Fibroblast of pulmonary artery (primary cell): ENCODE measurements around the gene BCCIP.

Experiments
- DNase-seq: peaks from one replicate; pipeline ENCODE4 v3.0.0-alpha.2; 2010; ENCODE audit warnings: low read depth
- H3K4me3 ChIP-seq: replicated peaks from 2 replicates; pipeline ENCODE4 v1.5.1; 2011; ENCODE audit warnings: low read depth, mild to moderate bottlenecking, control low read depth, low read length, moderate library complexity
- TF ChIP-seq, protein P1 (sequence below): IDR thresholded peaks from 2 replicates; pipeline ENCODE4 v1.5.1; 2011; ENCODE audit warnings: mild to moderate bottlenecking, control low read depth, low read length, inconsistent platforms; ENCODE audit errors: missing control alignments

Gene BCCIP

DNA sequence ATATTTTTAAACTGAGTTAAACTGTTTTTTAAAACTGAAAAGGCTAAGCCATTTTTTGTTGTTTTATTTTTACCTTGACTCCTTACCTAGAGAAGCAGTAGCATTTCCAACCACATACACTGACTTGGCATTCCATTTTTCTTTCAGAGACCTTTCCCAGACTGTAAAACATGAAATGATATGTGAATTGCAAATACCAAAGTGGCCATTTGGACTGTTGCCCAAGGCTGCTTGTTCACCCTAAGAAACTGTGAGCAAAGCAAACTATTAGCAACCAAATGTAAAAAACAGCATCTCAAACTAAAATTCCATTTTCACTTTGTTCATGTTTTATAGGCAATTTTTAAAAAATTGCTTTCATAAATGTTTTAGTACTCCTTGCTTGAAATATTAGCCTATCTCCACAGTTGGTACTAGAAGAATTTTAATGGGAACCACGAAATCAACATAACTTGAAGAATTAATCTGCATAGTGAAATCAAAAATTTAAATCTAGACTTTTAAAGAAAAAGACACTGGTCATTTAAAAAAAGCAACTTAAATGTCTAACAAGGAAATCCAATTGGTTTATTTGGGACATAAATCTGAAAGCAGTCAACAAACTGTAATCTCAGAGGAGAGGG lies 11.1 kb upstream of the BCCIP start:
- TF ChIP-seq, protein P1, sequence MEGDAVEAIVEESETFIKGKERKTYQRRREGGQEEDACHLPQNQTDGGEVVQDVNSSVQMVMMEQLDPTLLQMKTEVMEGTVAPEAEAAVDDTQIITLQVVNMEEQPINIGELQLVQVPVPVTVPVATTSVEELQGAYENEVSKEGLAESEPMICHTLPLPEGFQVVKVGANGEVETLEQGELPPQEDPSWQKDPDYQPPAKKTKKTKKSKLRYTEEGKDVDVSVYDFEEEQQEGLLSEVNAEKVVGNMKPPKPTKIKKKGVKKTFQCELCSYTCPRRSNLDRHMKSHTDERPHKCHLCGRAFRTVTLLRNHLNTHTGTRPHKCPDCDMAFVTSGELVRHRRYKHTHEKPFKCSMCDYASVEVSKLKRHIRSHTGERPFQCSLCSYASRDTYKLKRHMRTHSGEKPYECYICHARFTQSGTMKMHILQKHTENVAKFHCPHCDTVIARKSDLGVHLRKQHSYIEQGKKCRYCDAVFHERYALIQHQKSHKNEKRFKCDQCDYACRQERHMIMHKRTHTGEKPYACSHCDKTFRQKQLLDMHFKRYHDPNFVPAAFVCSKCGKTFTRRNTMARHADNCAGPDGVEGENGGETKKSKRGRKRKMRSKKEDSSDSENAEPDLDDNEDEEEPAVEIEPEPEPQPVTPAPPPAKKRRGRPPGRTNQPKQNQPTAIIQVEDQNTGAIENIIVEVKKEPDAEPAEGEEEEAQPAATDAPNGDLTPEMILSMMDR, result no peak
- no peak overlapping the region for H3K4me3 ChIP-seq
- peak; percentile 43 for DNase-seq

- no peak overlapping the region for H3K4me3 ChIP-seq
- TF ChIP-seq, protein P1, result no peak
- no peak for DNase-seq
Measured at GRCh38 chr10:125815764-125816163, 7.6 kb upstream of the BCCIP start.

DNA sequence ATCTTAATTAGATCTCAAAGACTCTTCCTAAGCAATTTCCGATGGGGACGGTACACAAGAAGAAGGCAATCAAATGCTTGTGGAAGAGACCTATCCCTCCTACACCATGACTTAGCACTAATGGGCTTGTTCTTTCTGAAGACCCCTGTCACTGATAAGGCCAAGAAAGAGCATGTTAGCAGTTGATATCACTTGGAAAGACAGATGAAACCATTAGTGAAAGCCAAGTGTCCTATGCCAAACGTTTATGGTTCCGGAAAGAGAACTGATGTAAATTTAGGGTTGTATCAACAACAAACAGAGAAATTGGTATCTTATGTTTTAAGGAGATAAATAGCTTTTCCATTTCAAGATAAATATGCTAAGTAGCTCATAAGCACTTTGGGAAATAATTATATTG lies 6.8 kb upstream of the BCCIP start:
- no peak overlapping the region for H3K4me3 ChIP-seq
- TF ChIP-seq, protein P1, result no peak

GRCh38 chr10:125817337-125817946 lies 5.9 kb upstream of the BCCIP start:
- no peak for DNase-seq
- H3K4me3 ChIP-seq, result no peak overlapping the region
- TF ChIP-seq, protein P1, result no peak

More for the DNA sequence above, 6.8 kb upstream of the BCCIP start:
- DNase-seq, result no peak

DNA sequence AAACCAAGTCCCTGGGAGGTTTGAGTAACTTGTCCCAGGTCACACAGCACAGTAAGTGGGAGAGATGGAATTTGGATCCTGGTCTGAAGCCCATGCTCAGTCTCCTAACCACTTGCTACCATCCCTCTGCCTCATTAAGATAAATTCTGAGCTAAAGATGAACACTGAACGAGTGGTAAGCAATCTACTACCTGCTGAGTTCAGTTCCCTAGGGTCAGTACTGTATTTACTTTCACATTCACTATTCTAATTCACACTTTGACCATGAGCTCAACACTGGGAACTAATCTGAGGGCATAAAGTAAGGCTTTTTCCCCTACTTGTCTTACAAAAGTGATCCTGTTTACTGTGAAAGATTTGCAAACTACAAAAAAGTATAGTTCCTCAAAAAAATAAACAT lies 2.6 kb upstream of the BCCIP start:
- no peak overlapping the region for H3K4me3 ChIP-seq
- no peak for DNase-seq
- TF ChIP-seq, protein P1, result no peak

DNA sequence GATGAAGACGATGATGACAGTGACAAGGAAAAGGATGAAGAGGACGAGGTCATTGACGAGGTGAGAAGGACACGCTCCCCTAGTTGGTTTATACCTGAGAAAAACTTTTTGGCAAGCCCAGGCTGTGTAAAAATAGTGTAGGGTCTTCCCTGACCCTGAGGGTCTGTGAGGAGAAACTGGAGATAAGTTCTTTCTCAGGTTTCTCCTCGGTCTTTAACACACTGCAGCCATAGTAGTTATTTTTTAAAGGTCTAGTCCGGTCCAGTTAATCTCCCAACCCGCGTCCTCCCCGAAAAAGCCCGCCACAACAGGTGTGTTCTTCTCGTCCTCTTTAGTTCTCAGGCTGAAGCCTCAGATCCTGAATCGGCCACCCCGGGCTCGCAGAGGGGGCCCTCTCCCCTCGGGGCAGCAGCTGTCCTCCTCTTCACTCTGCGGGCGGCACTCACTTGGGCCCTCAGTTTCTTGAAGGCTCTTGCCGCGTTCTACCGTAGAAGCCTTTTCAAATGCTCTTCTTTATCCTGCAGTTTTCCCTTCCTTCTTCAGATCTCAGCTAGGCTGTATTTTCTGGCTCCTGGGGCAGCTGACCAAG lies 411 bp downstream of the BCCIP start:
- DNase-seq, result no peak
- peak overlapping the region; percentile 88 for H3K4me3 ChIP-seq
- TF ChIP-seq, protein P1, result no peak
